RWPE1 (cell line): Measurements from ENCODE around the gene SLC45A2.
"Not testable (repeated sequence)": the region's sequence is repeated elsewhere in the genome, so short reads cannot be mapped to it uniquely, and the experiment has no call there.

Source experiments
- CTCF ChIA-PET: fragments of 350-600 bp; sonication (Branson Sonifier 250); formaldehyde crosslinking; extraction: SDS; loops from one replicate; lab custom pipeline; 2021; lab: Yijun Ruan, JAX
- POLR2A ChIA-PET: fragments of 400-600 bp; formaldehyde crosslinking; extraction: SDS; loops from one replicate; lab custom pipeline; 2020; ENCODE audit warnings: antibody characterized with exemption; ENCODE audit not compliant: low non-redundant PET; lab: Yijun Ruan, JAX
- DNase-seq: peaks from one replicate; pipeline ENCODE4 v3.0.0; 2012; ENCODE audit warnings: low spot score
- H3K27ac ChIP-seq: fragments of 450-650 bp; 2 replicates; pipeline ENCODE4 v1.5.1; 2017
- CTCF ChIP-seq: fragments of 450-650 bp; conservative IDR thresholded peaks from 2 replicates; pipeline ENCODE4 v1.5.1; 2017; ENCODE audit warnings: low read depth, mild to moderate bottlenecking

The SLC45A2 gene

DNA sequence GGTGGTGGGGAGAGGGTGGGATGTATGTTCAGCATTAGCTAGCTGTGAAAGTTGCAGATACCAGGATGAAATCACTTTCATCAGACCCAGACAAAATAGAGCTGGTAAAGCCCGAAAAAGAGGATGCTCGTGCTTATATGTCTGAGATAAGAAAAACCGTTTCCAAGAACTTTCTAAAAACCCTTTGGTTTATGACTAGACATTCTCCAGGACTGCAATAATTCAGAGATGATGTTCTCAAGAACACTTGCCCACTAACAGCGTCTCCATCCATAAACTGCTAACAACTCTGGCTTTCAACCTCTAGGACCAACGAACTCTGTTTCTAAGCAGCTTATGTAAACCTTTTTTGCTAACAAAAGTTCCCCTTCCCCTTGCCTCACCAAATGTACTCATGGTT is 31.7 kb upstream of the SLC45A2 start:
- CTCF ChIA-PET, result no interaction called here

GRCh38 chr5:34015120-34015822 is 30.8 kb upstream of the SLC45A2 start:
- ChIA-PET POLR2A (no interaction called here), CTCF (no interaction called here)
- no peak for TF ChIP-seq CTCF
- no peak overlapping the region for H3K27ac ChIP-seq
- no peak for DNase-seq

More for the DNA sequence above, 31.7 kb upstream of the SLC45A2 start:
- no peak for TF ChIP-seq CTCF
- no peak for DNase-seq
- POLR2A ChIA-PET, result no interaction called here
- no peak overlapping the region for H3K27ac ChIP-seq

GRCh38 chr5:34014626-34015025 is 30.1 kb upstream of the SLC45A2 start:
- no peak for DNase-seq
- POLR2A ChIA-PET, result no interaction called here
- TF ChIP-seq CTCF, result no peak
- CTCF ChIA-PET, result no interaction called here
- H3K27ac ChIP-seq, result no peak overlapping the region

DNA sequence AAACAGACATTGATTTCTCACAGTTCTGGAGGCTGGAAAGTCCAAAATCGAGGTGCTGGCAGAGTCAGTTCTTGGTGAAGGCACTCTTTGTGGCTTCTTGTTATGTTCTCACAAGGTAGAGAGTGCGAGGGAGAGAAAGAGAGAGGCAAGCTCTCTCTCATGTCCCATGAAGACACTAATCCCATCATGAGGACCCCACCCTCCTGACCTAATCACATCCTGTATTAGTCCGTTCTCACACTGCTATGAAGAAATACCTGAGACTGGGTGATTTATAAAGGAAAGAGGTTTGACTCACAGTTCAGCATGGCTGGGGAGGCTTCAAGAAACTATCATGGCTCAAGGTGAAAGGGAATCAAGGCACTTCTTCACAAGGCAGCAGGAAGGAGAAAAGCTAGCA is 29.1 kb upstream of the SLC45A2 start:
- no peak overlapping the region for H3K27ac ChIP-seq
- ChIA-PET CTCF (no interaction called here), POLR2A (no interaction called here)
- no peak for DNase-seq
- TF ChIP-seq CTCF, result no peak

DNA sequence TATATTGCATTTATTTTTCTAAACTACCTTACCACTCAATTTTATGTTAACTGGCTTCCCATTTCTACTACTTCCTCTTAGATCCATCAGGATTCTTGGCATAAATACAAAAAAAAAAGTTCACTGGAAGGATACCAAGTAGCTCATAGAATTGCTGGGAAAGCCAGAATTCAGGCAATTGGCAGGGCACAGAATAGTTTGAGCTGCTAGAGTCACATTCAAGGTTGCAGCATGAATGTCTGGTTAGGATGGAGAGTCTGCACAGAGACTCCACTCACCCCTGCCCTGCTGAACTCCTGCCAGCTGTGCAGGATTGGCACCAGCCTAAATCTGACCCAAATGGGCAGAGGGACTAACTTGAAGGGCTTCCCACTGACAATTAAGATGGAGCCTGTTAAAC is 28.3 kb upstream of the SLC45A2 start:
- no peak for DNase-seq
- no peak overlapping the region for H3K27ac ChIP-seq
- CTCF ChIA-PET, result no interaction called here
- POLR2A ChIA-PET, result no interaction called here
- TF ChIP-seq CTCF, result no peak

DNA sequence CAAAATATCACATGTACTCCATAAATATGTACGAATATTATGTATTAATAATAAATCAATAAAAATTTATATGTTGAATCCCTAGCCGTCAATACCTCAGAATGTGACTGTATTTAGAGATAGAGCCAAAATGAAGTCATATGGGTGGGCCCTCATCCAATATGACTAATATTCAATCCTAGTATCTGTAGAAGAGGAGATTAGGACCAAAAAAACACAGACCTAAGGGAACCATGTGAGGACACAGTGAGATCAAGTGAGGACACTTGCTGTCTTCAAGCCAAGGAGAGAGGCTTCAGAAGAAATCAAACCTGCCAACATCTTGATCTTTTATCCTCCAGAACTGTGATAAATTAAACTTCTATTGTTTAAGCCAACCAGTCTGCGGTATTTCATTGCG is 27.0 kb upstream of the SLC45A2 start:
- TF ChIP-seq CTCF, result no peak
- CTCF ChIA-PET, result interaction anchor here (0.7 kb wide), 1 partner anchor 14 kb away, joined by 5 read pairs; no protein-coding TSS in a partner anchor
- H3K27ac ChIP-seq, result no peak overlapping the region
- POLR2A ChIA-PET, result no interaction called here
- no peak for DNase-seq

GRCh38 chr5:34010146-34010545 is 25.7 kb upstream of the SLC45A2 start:
- DNase-seq, H3K27ac ChIP-seq, POLR2A ChIA-PET, CTCF ChIA-PET: not testable (repeated sequence)
